Thoracic aorta (tissue), 2 donors: Measurements from ENCODE around the gene SNX5. TPM values are rescaled to one million over a fixed set of nuclear protein-coding genes. Genes with fewer than 3 reads are reported as not detected.

Experiments
- ATAC-seq: fragments of 150-250 bp; one replicate; pipeline ENCODE4 v1.8.0; 2017; ENCODE audit warnings: low read depth; ENCODE audit not compliant: insufficient number of reproducible peaks, low FRiP score
- DNase-seq: peaks from one replicate; pipeline ENCODE4 v3.0.0-alpha.2; 2020; ENCODE audit warnings: low spot score
- H3K27ac ChIP-seq, 2 donors: fragments of 200-600 bp; sonication (generic); 1 replicate in 1 of 2; 2 replicates in 1 of 2; pipeline ENCODE4 v1.5.1; 2016; ENCODE audit warnings: mild to moderate bottlenecking in 2 of 2, moderate library complexity in 2 of 2
- H3K27me3 ChIP-seq: fragments of 200-600 bp; sonication (generic); replicated peaks from 2 replicates; pipeline ENCODE4 v1.6.0; 2016; ENCODE audit warnings: mild to moderate bottlenecking; ENCODE audit not compliant: insufficient read depth
- H3K36me3 ChIP-seq: fragments of 200-600 bp; sonication (generic); one replicate; pipeline ENCODE4 v1.5.1; 2016
- H3K4me1 ChIP-seq, 2 donors: fragments of 200-600 bp; sonication (generic); 1 replicate in 1 of 2; 2 replicates in 1 of 2; pipeline versions ENCODE4 v1.5.1 to v1.6.0; 2016; ENCODE audit warnings: low read depth in 2 of 2, mild to moderate bottlenecking in 1 of 2; ENCODE audit not compliant: control insufficient read depth in 1 of 2
- H3K4me3 ChIP-seq: fragments of 200-600 bp; sonication (generic); 2 replicates; pipeline ENCODE4 v1.5.1; 2016; ENCODE audit warnings: mild to moderate bottlenecking
- H3K9me3 ChIP-seq: fragments of 200-600 bp; sonication (generic); 2 replicates; pipeline ENCODE4 v1.5.1; 2016
- total RNA-seq, 2 donors: library from RNA; depleted of rRNA; stranded (reverse); fragments of >200 nt; gene quantifications; one replicate each; pipeline versions ENCODE4 v1.1.0 to v1.2.3, GENCODE V29; 2016
- TF ChIP-seq, protein P1 (sequence below): fragments of 200-600 bp; sonication (generic); IDR thresholded peaks from one replicate; pipeline ENCODE4 v1.5.1; 2019; ENCODE audit warnings: antibody characterized with exemption

SNX5 gene
- total RNA-seq, 2 donors from 2014 or later, result 63.0 to 112 TPM

DNA sequence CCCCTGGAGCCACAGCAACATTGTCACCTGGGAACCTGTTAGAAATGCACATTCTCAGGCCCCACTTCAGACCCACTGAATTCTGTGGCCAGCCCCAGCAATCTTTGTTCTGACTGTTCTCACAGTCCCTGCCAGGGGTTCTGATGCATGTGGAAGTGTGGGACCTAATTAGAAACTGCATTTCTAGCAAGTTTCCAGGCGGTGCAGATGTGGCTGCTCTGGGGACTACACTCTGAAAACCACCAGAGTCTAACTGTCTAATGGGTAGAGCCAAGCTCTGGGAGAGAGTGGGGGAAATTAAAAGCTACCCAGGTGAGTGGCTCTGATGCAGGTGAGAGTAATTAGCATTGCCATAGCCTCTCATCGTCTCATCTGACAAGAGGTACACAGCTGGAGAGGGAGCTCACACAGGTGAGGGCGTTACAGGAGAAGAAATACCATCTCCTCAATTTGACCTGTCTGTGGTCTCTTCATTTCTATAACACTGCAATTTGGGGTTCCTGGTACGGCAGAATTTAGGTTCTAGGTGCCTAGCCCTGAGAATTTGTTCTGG, 66.0 kb downstream of the SNX5 start:
- ATAC-seq, result no peak
- Histone ChIP-seq H3K9me3 (no peaks in the 10 kb centered on the region), H3K27me3 (no peaks in the 10 kb centered on the region), H3K27ac (no peak overlapping the region), H3K4me1 (no peaks in the 10 kb centered on the region), H3K36me3 (no peaks in the 10 kb centered on the region), H3K4me3 (no peak overlapping the region)
- TF ChIP-seq, protein P1, sequence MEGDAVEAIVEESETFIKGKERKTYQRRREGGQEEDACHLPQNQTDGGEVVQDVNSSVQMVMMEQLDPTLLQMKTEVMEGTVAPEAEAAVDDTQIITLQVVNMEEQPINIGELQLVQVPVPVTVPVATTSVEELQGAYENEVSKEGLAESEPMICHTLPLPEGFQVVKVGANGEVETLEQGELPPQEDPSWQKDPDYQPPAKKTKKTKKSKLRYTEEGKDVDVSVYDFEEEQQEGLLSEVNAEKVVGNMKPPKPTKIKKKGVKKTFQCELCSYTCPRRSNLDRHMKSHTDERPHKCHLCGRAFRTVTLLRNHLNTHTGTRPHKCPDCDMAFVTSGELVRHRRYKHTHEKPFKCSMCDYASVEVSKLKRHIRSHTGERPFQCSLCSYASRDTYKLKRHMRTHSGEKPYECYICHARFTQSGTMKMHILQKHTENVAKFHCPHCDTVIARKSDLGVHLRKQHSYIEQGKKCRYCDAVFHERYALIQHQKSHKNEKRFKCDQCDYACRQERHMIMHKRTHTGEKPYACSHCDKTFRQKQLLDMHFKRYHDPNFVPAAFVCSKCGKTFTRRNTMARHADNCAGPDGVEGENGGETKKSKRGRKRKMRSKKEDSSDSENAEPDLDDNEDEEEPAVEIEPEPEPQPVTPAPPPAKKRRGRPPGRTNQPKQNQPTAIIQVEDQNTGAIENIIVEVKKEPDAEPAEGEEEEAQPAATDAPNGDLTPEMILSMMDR, result no peak
- no peak for DNase-seq

DNA sequence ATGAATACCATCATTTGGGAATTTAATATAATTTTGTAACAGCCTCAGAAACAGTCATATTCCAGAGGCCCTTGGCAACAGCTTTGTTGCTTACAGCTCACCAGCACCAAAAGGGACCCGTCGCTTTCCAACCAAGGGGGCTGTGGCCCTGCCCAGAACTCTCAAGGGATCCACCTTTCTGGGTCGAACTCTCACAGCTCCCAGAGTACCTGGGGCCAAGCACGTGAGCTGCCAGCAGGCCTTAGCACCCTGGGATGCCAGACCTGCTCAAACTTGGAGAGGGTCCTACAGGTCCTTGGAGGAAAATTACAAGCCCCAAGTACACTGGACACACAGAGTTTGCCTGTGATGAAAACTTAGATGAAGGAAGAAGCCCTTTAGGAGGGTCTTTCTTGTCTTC, 66.6 kb downstream of the SNX5 start:
- ATAC-seq, result no peak
- Histone ChIP-seq H3K27ac (no peak overlapping the region), H3K9me3 (no peaks in the 10 kb centered on the region), H3K36me3 (no peaks in the 10 kb centered on the region), H3K4me3 (no peak overlapping the region), H3K4me1 (peaks cover 0 to under 1% of the 10 kb centered on the region in 2 donors), H3K27me3 (no peaks in the 10 kb centered on the region)
- DNase-seq, result no peak
- TF ChIP-seq, protein P1, result no peak

DNA sequence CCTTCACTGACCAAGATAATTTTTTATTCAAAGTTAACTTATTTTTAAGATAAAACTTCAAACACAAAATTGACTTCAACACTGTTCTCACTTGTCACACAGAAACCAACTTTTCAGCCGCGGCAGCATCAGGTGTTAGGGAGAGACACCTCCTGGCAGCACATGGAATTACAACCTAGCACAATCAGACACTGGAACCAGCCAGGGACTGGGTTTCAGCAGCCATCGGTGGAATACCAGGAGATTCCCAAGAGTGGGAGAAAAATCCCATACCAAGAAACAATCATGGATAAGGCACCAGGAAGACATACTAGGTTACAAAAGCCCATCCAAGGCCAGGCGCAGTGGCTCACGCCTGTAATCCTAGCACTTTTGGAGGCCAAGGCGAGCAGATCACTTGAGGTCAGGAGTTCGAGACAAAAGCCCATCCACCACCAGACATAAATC, 70.0 kb downstream of the SNX5 start:
- ATAC-seq (no peak), DNase-seq (peak; percentile 60)
- H3K27me3 ChIP-seq, result no peaks in the 10 kb centered on the region
- H3K36me3 ChIP-seq, result no peaks in the 10 kb centered on the region
- TF ChIP-seq, protein P1, result peak; percentile 96
- H3K4me1 ChIP-seq, result peaks cover 7 to 23% of the 10 kb centered on the region in 2 donors
- H3K4me3 ChIP-seq, result no peak overlapping the region
- no peak overlapping the region for H3K27ac ChIP-seq
- no peaks in the 10 kb centered on the region for H3K9me3 ChIP-seq

DNA sequence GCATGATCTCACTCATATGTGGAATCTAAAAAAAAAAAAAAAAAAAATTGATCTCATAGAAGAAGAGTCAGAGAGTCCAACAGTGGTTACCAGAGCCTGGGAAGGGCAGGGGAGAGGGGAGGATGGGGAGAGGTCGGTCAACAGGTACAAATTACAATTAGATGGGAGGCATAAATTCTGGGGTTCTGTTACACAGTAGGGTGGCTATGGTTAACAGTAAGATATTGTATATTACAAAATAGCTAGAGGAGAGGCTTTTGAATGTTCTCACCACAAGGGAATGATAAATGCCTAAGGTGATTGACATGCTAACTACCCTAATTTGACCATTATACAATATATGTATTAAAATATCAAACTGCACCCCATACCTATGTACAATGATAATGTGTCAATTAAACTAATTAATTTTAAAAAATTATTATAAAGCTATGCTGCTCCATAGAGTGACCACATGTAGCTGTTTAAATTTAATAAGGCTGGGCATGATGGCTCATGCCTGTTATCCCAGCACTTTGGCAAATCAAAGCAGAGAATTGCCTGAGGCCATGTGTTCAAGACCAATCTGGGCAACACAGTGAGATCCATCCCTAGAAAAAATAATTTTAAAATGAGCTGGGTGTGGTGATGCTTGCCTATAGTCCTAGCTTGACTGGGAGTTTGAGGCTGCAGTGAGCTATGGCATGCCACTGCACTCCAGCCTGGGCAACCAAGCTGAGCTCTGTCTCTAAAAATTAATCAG, 70.9 kb downstream of the SNX5 start:
- no peaks in the 10 kb centered on the region for H3K9me3 ChIP-seq
- peaks cover 7 to 23% of the 10 kb centered on the region in 2 donors for H3K4me1 ChIP-seq
- TF ChIP-seq, protein P1, result no peak
- H3K27me3 ChIP-seq, result no peaks in the 10 kb centered on the region
- H3K36me3 ChIP-seq, result no peaks in the 10 kb centered on the region
- H3K4me3 ChIP-seq, result no peak overlapping the region
- ATAC-seq (no peak), DNase-seq (no peak)
- no peak overlapping the region for H3K27ac ChIP-seq

DNA sequence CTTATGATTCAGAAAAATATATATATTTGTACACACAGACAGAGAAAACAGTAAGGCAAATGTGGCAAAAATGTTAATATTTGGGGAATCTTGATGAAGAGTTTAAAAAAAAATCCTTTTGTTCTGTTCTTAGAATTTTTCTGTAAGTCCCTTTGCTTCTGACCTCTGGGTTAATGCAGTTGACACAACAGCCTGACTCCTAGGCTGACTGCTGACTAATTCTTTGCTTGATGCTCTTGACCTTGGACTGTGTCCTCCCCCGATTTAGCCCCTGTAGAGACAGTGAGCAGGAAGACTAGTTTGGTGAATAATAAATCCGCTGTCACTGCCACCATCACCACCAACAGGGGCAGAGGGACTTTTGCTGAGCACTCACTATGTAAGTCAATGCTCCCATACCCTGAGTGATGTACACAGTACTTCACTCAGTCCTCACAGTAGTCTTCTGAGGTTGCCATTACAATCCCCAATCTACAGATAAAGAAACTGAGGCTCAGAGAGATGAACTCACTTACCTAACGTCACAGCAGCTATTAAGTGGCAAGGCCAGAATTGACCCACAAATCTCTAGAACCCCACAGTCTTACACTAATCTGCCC, 71.7 kb downstream of the SNX5 start:
- Histone ChIP-seq H3K36me3 (no peaks in the 10 kb centered on the region), H3K4me1 (peaks cover 7 to 23% of the 10 kb centered on the region in 2 donors), H3K4me3 (no peak overlapping the region), H3K27ac (no peak overlapping the region), H3K9me3 (no peaks in the 10 kb centered on the region), H3K27me3 (no peaks in the 10 kb centered on the region)
- DNase-seq (no peak), ATAC-seq (no peak)
- TF ChIP-seq, protein P1, result no peak
